ENCODE measurements around the gene CCS.

- no peak for TF ChIP-seq CEBPB (IDR thresholded peaks at IDR 0.05)
- TF ChIP-seq REST (IDR thresholded peaks at IDR 0.05; ENCODE audit: low read depth) = no peak
- TF ChIP-seq TEAD4 (IDR thresholded peaks at IDR 0.05) = no peak
- no peak for TF ChIP-seq TCF12 (IDR thresholded peaks at IDR 0.05; ENCODE audit: low read depth)
- no peak for TF ChIP-seq EGR1 (IDR thresholded peaks at IDR 0.05)
- TF ChIP-seq YY1 (IDR thresholded peaks at IDR 0.05; ENCODE audit: low read depth) = no peak
- no peak for TF ChIP-seq CREB1 (IDR thresholded peaks at IDR 0.05; ENCODE audit: low read depth)
- TF ChIP-seq EP300 (IDR thresholded peaks at IDR 0.05; ENCODE audit: borderline replicate concordance) = no peak
These were observed 24.7 kb upstream of the CCS start, which contains the start of gene CTSF for GRCh38 chr11:66568124-66568916.
